GM21576 (cell line): ENCODE data around the gene ASB18.

ENCODE experiments used
- ATAC-seq: cut with Tn5 transposase; IDR thresholded peaks from one replicate; pipeline ENCODE4 v1.9.1; 2021; ENCODE audit warnings: mild to moderate bottlenecking, moderate library complexity; ENCODE audit not compliant: unreplicated experiment

ASB18 gene

GRCh38 chr2:236244256-236244655 lies 19.9 kb downstream of the ASB18 start:
- no peak for ATAC-seq

DNA sequence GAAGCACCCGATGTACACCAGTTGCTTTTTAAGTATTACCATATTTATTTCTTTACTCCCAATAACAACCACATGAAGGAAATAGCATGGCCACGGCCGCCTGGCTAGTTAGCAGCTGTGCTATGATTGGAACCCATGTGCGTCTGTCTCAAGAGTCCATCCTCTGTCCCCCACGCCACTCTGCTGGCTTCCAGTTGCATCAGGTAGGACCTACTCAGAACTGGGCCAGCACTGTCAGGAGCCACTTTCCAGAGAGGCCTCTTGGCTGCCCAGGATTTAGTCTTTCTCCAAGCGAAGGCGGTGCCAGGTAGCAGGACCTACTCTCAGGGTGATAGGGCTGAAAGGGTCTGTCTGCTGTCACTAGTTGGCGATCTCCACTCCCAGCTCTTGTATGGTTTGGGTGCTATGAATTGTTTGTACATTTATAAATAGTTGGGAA lies 22.1 kb downstream of the ASB18 start:
- ATAC-seq = no peak

DNA sequence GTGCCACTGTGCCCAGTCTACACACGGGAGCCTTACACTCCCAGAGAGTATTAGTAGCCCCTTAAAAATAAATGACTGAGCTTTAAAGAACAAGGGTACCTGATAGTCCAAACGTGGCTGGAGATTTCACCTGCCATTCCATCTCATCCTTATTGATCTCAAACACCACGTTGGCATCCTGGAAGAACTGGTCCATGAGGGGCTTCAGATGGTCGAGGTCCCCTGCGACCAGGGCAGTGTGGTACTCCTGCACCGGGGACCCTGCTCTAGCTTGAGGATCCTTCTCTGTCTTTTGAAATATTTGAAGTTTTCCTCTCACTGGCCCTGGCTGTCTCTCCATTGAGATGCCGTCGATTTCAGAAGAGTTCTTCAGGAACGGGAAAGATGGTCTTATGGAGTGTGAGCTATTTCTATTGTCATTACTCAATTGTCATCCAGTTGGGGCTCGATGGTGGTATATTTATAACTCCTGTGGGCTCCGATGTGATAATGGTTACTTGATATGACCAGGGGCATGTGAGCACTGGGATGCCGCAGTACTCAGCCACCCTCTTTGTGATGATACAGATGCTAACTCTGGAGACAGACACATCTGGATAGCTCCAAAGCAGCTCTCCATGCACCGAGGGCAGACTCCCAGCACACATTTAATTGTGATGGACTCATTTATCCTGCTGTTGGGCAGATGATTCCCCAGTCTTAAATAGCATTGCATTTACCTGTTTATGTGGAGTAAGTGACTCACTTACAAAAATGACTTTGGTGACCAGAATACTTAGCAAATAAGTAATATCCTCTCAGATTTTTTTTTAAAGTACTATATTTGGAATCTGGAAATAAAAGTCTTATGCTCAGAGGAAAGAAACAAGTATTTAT lies 22.8 kb downstream of the ASB18 start:
- ATAC-seq = no peak

DNA sequence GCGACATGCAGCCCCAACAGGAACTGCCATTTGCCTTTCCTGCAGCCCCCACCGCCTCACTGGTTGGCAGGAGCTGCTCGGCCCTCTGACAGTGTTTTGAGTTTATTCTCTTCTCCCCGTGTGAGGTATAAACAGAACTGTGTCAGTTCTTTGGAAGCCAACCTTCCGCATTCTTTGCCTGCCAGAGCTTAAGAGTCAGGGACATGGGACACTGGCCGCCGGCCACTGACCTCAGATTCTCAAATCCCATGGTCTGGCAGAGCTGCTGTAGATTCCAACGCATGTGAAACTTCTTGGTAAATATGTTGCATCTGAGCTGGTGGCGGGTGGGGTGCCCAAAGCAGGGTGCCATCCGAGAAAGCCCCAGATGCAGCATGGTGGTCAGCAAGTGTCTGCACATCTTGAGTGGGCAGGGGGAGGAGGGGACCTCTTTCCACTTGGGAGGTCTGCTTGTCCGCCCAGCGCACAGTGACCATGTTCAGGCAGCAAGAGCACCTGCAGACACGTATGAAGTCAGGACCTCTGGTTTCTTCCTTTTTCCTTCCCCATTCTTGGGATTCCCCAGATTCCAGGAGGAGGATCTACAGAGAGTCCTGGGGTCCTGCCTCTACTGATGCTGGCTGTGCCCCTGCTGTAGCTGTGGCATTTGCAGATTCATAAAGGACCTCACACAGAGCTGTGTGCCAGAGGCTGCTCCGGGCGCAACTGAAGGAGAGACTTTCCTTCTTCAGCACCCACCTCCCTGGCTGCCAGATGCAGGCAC lies 23.8 kb downstream of the ASB18 start:
- ATAC-seq = no peak

- ATAC-seq = no peak
Observed at GRCh38 chr2:236239276-236240065, 24.7 kb downstream of the ASB18 start.

DNA sequence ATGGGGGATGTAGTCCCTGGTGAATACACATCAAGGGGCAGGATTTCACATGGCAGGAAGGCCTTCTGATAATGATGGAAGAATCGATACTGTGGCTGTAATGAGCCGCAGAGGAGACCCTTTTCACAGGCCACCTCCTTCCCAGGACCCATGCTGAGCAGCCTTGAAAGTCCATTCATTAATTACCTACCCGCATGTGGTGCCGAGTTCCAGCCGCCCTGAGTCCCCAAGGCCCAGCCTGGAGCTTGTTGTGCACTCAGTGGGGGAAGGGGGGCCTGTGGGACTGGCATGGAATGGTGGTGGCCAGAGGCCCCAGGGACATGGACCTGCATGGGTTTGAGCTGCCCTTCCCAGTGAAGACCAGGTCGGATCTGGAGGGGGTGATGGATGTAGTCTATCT lies 25.5 kb downstream of the ASB18 start:
- ATAC-seq = no peak

DNA sequence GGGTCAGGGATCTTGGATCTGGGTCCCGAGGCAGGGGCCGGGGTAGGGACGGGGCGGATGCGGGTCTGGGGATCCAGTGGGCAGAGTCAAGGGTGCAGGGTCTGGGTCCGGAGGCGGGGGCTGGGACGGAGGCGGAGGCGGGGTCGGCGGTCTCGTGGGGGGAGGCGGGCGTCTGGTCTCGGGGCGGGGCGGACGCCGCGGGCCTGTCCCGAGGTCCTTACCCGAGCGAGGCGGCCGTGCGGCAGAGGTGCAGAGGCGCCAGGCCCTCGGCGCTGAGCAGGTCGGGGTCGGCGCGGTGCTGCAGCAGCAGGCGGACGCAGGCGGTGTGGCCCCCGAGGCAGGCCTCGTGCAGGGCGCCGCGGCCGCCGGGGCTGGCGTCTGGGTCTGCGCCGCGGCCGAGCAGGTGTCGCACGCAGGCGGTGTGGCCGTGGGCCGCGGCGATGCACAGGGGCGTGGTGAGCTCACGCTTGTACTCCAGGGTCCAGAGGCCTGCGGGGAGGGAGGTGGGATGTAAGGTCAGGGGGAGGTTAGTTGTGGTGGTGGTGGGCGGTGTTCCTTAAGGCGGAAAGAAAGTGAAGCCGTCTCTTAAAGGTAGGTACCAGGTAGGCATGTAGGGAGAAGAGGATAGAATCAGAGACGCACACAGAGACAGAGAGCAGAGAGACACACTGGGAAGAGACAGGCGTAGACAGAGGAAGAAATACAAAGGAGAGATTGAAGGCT lies 26.6 kb downstream of the ASB18 start:
- ATAC-seq = no peak

- no peak for ATAC-seq
Observed at GRCh38 chr2:236236559-236237452, 27.4 kb downstream of the ASB18 start.

DNA sequence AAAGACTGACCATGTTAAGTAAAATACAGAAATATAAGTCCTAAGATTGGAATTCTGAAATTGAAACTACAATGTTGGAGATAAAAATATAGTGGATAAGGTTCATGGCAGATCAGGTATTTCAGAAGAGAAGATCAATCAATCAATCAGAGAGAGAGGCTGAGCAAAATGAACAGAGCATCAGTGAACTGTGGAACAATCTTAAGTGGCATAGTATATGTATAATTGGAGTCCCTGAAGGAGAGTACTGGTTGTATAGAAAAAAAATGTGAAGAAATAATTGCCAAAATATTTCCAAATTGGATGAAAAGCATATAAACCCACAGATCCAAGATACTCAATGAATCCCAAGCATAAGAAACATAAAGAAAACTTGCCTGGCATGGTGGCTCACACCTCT lies 35.0 kb downstream of the ASB18 start:
- ATAC-seq = no peak

DNA sequence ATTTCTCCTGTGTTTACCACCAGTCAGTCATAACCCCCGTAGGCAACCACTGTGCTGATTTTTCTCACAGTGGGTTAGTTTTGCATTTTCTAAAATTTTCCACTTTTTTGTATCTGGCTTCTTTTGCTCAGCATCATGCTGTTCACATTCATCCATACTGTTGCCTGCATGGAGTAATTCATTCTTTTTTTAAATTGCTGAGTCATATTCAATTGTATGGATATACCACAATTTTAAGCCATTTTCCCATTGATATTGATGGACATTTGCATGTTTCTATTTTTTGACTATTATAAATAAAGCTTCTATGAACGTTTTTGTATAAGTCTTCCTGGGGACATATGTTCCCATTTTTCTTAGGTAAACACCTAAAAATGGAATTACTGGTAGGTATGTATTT lies 40.5 kb downstream of the ASB18 start:
- ATAC-seq = no peak

DNA sequence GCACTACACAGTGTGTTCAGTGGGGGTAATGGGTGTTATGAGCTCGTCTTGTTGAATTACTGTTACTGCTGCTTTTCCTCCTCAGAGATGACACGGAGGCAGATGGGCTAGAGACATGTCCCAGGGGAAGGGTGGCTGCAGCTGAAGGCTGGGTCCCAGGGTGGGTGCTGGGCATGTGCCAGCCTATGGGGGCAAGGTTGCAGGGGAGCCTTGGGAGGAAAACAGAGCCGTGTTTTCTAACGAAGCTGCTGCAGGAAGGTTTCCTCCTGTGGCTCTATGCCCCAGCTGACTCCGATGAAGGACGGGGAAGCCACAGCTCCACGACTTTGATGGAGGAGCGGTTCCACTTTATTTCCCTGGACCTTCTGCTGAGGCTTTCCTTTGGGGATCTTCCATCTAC lies 42.4 kb downstream of the ASB18 start:
- no peak for ATAC-seq

GRCh38 chr2:236219411-236219810 lies 44.8 kb downstream of the ASB18 start:
- no peak for ATAC-seq

GRCh38 chr2:236217926-236218325 lies 46.3 kb downstream of the ASB18 start:
- ATAC-seq = no peak

DNA sequence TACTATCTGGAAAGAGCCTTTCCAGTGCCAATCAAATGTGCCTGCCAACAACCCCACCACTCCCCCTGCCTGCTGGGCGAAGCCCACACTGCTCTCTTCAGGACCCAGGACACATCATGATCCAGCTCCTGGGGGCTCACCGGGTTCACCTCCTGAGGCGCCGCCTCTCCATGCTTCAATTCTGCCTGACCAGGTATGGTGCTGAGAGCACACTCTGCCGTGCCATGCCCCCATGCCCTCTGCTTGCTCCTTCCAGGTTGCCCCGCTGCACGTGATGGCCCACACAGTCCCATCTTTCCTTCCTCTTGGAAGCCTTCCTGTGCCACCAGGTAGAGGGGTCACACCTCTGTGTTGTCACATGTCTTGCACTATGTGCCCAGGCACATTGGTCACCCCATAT lies 47.5 kb downstream of the ASB18 start:
- no peak for ATAC-seq

DNA sequence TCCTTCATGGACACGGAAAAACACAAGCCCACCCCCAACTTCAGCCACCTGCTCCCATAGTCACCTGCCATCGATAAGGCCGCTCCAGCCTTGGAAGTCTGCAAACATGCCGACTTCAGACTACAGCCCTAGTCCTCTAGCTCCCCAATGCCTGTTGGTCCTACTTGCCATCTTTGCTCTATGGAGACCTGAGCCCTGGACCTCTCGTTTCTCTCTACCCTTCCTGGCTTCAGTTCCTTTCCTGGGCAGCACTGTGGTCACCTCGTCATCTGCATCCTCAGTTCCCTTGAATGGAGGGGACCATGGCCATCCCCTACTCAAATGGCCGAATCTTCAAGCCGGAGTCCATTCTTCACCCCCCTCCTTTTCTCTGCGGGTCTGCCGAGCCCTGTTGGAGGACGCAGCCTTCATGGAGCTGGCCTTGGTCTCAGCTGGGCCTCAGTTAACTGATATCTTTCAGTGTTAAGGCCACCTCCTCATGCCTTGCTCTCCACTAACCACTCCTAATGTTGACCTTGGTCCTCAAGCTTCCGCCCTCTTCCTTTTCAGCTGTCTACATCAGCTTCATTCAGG lies 48.4 kb downstream of the ASB18 start:
- ATAC-seq = no peak

GRCh38 chr2:236215196-236215595 lies 49.0 kb downstream of the ASB18 start:
- no peak for ATAC-seq

DNA sequence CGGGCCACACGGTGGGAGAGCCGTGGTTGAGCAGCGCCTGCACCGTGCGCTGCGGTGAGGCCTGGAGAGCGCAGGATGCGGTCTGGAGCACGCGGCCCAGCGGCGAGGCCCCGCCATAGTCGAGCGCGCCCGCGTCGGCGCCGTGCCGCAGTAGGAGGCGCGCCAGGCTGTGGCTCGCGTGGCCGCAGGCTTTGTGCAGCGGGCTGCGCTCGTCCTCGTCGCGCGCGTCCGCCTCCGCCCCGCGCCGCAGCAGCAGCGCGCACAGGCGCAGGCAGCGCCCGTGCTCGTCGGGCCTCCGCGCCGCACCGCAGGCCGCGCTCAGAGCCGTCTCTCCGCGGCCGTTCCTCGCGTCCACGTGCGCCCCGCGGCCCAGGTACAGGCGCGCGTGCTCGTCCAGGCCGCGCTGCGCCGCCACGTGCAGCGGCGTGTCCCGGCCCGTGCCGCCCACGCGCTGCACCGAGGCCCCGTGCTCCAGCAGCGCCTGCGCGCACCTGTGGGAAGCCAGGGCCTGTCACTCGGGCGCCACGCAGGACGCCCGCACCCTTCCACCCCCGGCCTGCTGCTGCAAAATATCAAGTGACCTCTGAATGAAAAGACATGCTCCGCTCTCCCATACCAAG lies 49.7 kb downstream of the ASB18 start:
- ATAC-seq = no peak

GRCh38 chr2:236211296-236211695 lies 52.9 kb downstream of the ASB18 start:
- no peak for ATAC-seq

GRCh38 chr2:236210536-236210935 lies 53.7 kb downstream of the ASB18 start:
- ATAC-seq = no peak
